Ramos (cell line): ENCODE results near the gene SLC39A6.
"Not testable (repeated sequence)": the region's sequence is repeated elsewhere in the genome, so short reads cannot be mapped to it uniquely, and the experiment has no call there.

ENCODE experiments used
- in situ Hi-C: fragments of 300-500 bp; cut with MboI; formaldehyde crosslinking; loops from one replicate; pipeline ENCODE4 v1.14.3; 2022; ENCODE audit warnings: low sequenced_read_pairs; ENCODE audit not compliant: unreplicated experiment

Gene SLC39A6

GRCh38 chr18:36139245-36139644, 10.1 kb upstream of the SLC39A6 start:
- in situ Hi-C loops: no loop called here

- in situ Hi-C loops: no loop called here
These were observed 6.1 kb upstream of the SLC39A6 start for GRCh38 chr18:36135264-36135663.

GRCh38 chr18:36132756-36133155, 3.6 kb upstream of the SLC39A6 start:
- in situ Hi-C loops: no loop called here

DNA sequence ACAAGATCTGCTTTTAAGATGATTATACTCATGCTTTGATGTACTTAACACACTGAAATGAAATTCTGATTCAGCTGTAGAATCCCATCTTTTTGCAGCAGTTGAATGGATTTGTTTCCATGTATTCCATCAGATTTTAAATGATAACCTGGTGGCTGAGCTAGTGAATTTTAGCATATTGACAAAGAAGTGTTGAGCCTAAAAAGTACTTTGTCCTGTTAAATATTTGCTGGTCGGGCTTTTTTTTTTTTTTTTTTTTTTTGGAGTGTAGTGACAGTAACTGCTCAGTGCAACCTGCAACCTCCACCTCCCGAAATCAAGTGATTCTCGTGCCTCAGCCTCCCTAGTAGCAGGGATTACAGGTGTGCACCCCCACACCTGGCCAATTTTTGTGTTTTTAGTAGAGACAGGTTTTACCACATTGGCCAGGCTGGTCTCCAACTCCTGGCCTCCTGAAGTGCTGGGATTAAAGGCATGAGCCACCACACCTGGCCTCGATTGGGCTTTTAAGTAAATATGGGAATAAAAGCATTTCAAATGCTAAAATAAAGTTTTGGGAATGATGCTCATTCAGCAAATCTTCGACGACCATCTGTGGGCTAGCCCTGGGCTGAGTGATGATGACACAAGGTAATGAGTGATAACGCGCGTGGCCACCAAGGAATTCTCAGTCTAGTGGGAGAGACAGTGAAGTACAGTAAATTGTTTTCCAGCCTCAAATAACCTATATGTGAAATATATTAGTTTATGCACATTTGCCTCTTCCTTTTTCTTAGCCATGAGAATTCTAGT, 2.7 kb upstream of the SLC39A6 start:
- in situ Hi-C loops: no loop called here

- in situ Hi-C loops: no loop called here
These were observed 1.9 kb upstream of the SLC39A6 start for GRCh38 chr18:36130883-36131653.

- in situ Hi-C loops: no loop called here
These were observed 1.1 kb upstream of the SLC39A6 start for GRCh38 chr18:36130039-36130831.

- in situ Hi-C loops: no loop called here
These were observed 237 bp downstream of the SLC39A6 start for GRCh38 chr18:36128907-36129299.

GRCh38 chr18:36128530-36128870, 640 bp downstream of the SLC39A6 start:
- in situ Hi-C loops: no loop called here

DNA sequence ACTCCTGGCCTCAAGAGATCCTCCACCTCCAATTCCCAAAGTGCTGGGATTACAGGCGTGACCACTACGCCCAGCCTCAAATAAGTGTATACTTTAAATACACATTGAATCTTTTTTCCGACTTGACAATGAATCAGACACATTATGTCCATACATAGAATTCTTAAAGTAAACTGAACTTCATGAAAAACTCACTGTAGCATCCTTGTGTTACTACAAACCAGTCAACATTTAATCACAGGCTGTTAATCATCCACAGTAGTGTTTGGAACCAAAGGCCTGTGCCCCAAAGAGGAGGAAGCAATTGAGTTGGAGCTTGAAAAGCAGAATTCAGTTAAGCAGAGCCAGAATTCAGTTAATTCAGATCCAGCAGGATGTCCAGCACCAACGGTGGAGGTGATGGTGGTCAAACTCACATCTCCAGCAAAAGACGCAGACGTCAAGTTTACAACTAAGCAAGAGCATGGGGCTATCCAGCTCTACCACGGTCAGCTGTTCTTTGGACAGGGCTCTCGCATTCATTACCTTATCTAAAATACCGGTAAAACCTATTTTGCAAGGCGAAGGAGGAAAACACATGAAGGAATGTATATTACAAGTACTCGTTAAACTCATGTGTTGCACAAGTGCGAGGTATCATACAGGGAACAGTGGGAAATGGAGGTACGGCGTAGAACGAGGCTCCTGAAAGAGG, 1.2 kb downstream of the SLC39A6 start:
- in situ Hi-C loops: no loop called here

DNA sequence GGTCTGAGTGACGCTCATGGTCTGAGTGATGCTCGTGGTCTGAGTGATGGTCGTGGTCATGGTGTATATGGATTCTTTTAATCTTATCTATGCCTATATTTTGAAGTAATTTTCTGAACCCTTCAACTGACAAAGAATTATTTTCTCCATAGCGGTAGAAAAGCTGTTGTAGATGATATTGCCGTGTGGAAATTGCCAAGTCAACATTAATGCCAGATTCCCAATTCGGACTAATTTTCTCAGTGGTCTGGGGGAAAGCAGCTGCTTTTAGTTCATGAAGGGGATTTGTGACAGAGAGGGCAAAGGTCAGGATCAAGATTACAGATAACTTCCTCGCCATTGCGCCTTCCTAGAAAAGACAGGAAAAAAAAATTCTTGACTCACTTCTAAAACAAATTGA, 2.5 kb downstream of the SLC39A6 start:
- in situ Hi-C loops: no loop called here

DNA sequence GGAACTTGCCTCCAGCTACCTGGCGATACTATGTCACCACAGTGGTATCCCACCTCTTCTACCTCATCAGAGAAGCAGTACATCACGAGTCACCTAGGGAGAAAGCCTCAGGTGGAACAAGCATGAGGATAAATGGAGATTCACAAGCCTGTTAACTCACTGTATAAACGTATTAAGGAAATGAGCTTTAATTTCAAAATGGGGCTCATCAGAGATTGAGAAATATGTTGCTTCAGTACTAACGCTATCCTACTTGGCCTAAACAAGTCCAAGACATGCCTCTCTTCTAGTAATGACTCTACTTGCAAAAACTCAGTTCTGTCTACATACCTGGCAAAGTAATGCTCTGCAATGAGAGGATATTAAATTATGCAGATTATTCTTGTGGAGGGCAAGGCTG, 4.3 kb downstream of the SLC39A6 start:
- in situ Hi-C loops: no loop called here

GRCh38 chr18:36120297-36120696, 8.8 kb downstream of the SLC39A6 start:
- in situ Hi-C loops: no loop called here

GRCh38 chr18:36116771-36117170, 12.4 kb downstream of the SLC39A6 start:
- in situ Hi-C loops: not testable (repeated sequence)

- in situ Hi-C loops: no loop called here
These were observed 14.4 kb downstream of the SLC39A6 start for GRCh38 chr18:36114738-36115137.

DNA sequence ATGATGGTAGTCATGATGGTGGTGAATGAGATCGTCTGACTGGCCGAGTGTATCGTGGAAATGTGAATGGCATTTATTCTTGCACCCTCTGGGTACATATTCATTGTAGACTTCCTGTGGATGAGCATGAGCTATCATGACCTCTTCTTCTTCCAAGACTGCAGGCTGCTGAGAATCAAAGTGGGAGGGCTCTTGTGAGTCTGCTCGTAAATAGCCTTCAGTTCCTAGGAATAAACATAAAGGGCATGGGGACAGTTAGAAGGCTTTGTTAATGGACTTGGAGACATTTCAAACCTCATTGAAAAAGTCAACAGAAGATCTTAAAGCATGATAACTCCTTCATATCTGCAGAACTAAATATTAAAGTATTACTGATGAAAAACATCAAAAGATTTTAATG, 14.9 kb downstream of the SLC39A6 start:
- in situ Hi-C loops: no loop called here

DNA sequence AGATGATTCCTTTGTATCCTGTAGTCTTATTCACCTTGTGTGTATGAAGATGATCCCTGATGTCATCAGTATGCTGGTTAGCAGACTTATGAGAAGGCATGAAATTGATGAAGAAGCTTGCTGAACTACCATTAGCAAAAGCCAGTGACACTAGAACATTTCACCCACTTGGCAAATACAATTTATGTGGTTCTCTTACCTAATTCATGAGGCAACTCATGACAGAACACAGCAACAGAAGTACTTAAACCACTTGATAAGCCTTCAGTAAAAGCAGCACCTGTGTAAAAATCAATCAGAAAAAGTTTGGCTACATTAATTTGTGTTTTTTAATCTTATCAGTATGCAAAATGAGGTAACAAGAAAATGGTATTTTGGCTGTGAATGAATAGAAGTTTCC, 16.8 kb downstream of the SLC39A6 start:
- in situ Hi-C loops: no loop called here

DNA sequence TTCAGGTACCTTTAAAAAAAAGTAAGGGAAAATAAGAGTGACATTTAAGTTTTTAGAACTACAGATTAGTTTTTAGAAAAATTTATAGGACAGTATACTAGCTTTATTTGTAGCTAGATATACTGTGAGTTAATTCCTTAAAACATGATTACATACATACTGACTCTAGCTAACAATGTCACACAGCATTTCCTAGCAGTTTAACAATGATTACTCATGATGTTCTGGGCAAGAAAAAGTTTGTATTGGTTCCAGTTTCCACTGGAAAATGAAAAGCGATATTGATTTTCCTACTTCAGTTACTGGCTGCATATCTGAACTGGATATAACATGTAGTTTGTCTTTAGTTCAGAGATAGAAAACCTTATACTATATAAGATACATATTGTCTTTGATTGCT, 19.4 kb downstream of the SLC39A6 start:
- in situ Hi-C loops: no loop called here

DNA sequence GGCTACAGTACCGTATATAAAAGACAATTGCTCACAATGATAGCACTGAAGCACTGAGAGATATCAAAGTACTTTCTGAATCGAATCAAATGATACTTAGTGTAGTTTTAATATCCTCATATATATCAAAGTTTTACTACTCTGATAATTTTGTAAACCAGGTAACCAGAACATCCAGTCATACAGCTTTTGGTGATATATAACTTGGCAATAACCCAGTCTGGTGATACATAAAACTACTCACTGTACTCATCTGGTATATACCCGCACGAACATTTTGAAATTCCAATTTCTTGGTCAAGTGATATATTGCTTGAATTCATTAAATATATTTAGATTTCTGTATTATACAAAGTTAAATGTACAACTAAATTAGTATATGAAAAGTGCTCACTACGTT, 20.5 kb downstream of the SLC39A6 start:
- in situ Hi-C loops: no loop called here

- in situ Hi-C loops: no loop called here
These were observed 20.9 kb downstream of the SLC39A6 start for GRCh38 chr18:36108196-36108595.

GRCh38 chr18:36107477-36107876, 21.7 kb downstream of the SLC39A6 start:
- in situ Hi-C loops: no loop called here
